Measurements from ENCODE around the gene AOX1. TPM values are rescaled to one million over a fixed set of nuclear protein-coding genes. Genes with fewer than 3 reads are reported as not detected.
"Not testable (repeated sequence)": the region's sequence is repeated elsewhere in the genome, so short reads cannot be mapped to it uniquely, and the experiment has no call there.

AOX1 gene
- total RNA-seq, 1 donor from 2014 or later, result 8.0 TPM

DNA sequence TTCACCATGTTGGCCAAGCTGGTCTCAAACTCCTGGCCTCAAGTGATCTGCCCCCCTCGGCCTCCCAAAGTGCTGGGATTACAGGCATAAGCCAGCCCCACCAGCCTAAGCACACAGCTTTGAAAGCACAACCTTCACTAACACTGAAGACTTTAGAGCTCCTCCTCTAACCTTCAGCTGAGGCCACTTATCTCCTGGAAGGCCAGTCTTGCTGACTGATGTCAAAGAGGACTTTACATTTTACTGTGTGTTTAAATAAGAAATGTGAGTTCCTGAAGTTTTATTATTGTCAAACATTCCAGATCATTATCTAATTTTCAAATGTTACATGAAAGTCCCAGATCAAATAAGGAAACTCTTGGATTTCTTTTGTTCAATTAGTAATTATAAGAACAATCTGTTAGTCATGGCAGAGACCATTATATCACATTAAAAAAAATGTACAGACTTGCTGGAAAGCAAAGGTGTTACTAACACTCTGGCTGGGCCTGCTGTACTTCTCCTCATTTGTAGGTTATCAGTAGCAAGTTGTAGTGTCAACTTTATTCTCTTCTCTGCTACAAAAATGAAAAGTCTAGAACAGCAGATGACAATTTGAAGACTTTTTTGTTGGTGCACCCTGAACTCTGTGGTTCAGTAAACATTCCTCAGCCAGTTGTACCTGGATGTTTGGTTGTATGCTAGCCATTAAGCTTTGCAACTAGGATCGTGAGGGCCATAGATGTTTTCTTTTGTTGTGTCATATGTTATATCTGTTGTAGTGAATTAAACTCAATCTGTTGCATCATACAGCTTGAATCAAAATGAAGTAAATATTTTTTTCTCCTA is 80.0 kb downstream of the AOX1 start:
- DNase-seq (ENCODE audit: low read depth), result no peak

DNA sequence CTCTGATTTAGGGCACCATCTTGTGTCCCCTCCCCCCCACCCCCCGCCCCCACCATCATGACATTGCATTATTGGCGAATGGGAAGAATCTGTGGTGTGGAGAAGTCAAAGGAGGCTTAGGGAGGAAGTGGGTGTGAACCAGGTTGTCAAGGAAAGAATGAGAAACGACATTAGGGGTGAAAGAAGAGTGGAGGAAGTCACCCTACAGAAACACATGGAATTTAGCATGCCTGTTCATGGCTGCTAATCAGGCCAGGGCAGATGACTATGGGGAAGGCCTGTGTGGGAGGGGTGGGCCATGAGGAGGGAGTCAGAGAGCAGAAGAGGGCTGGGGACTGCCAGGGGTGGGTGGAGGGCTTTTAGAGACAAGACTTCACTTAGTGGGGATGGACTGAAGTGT is 81.6 kb downstream of the AOX1 start:
- no peak for DNase-seq (ENCODE audit: low read depth)

DNA sequence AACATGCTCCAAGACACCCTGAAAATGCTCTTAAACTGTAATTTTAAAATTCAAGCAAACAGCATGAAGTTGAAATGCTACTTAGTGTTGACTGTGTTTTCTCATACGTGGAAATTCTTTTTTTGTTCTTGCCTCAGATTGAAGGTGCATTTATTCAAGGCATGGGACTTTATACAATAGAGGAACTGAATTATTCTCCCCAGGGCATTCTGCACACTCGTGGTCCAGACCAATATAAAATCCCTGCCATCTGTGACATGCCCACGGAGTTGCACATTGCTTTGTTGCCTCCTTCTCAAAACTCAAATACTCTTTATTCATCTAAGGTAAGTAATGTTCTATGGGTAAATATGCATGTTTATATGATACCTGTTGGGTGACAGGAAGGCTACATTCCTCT is 82.7 kb downstream of the AOX1 start:
- no peak for DNase-seq (ENCODE audit: low read depth)

DNA sequence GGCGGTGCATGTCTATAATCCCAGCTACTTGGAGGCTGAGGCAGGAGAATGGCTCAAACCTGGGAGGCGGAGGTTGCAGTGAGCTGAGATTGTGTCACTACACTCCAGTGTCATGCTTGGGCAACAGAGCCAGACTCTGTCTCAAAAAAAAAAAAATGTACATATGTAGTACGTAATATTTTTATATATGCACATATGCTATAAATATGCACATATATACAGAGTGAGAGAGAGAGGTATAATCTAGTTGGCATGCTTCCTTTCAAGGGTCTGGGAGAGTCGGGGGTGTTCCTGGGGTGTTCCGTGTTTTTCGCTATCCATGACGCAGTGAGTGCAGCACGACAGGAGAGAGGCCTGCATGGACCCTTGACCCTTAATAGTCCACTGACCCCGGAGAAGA is 83.5 kb downstream of the AOX1 start:
- no peak for DNase-seq (ENCODE audit: low read depth)

DNA sequence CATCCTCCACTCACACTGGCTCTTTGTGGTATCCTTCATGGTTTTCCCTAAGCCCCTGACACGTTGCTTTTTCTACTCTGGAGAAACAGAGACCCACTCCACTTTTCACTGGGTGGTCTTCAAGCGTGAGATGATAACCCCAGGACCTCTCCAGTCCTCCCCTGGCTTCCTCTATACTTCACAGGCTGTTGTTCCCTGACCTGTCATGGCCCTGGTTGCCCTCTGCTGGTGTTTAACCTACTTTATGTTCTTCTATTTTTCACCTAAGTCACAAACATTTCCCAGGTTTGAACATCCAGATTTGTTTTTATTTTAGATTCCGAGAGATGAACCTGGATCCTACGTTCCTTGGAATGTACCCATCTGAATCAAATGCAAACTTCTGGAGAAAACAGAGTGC is 84.5 kb downstream of the AOX1 start:
- DNase-seq (ENCODE audit: low read depth), result no peak

DNA sequence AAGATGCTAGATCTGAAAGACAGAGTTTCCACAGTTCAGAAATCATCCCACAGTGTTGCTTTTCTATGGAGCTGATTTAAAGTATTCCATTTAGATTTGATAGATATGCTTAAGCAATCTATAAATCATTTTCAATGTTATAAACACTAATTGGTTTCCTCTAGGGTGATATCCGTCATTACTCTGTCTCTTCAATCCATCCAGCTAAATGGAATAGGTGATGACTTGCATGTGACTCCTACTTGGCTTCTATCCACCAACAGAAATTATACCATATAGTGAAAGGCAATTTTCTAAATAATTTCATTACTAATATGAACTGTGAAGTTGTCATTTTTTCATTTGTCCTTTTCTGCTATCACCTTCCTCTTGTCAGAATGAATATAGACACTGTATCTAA is 84.9 kb downstream of the AOX1 start:
- no peak for DNase-seq (ENCODE audit: low read depth)

DNA sequence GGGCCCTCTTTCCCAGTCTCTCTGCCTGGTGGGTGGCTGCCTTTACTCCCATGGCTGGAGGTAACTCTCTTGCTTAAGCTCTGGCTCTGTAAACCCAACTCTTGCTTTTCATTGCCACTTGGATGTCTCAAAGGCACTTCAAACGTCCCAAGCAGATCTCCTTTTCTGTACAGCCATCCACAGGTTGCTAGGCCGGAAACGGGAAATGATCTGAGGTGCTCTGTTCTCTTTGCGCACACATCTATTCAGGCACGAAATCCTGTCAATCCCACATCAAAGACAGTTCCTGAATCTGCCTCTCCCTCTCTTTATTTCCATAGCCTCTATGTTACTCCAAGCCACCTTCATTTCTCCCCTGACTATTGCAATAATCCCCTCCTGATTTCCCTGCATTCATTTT is 87.4 kb downstream of the AOX1 start:
- no peak for DNase-seq (ENCODE audit: low read depth)

DNA sequence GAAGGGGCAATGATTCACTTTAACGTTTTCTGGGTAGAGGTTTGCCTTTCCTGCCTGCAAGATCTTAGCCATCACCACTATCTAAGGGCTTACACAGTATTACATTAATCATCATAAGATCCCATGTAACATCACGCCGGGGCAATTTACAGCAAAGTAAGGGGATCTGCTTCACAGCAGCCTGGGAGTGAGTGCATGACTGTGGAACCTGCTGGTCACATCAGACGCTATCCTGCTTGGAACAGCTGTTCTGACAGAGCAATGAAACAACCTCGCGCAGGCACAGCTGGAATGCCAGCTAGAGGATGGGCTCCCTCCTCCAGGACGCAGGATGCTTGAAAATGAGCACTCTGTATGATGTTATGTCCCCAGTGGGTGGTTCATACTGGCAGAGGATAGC is 89.0 kb downstream of the AOX1 start:
- no peak for DNase-seq (ENCODE audit: low read depth)

DNA sequence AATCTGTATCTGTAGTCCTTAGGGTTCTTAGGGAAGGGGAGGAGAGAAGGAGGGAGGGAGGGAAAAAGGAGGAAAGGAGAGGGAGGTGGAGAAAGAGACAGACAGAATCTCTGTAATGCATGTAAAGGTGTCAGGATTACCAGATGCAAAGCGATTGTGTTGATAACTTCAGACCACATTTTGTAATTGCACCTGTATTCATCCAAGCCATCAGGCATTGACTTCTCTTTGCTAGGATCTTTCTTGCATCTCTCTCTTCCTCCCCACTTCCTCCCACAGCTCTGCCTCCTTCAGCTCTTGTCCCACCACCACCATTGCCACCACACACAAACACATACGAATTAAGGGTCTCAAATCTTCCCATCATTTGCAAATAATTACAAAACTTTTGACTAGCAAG is 91.4 kb downstream of the AOX1 start:
- DNase-seq (ENCODE audit: low read depth), result no peak

DNA sequence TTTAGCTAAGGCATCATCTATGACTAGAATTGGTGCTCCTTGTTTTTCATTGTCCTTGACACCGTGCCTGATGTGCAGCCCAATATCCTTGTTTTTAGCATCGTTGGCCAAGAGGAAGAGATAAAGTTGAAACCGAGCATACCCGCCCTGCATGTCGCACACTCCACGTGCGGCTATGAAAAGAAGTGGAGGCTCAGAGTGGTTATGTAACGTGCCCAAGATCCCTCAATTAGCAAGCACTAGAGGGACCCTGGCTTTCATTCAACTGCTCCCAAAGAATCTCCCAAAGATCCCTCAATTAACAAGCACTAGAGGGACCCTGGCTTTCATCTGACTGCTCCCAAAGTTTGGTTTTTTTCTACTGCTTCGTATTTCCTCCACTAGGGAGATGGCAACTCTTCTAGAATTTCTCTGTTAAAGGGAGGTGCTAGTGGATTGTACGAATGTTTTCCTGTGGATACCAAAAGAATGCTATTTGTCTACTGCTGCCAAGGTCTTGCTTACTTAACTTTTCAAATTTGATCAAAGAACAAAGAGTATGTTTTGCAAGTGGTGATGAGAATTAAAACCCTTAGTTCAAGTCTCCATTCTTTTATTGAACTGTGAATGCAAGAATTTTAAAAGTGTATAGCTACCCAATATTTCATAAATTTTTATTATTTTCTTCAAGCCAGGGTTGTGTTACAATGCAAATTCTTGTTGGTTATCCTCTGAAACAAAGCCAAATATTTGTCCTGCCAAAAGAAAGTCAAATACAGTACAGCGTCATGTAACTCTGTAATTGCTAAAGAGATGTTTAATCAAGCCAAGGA is 92.1 kb downstream of the AOX1 start:
- peak; percentile 9 for DNase-seq (ENCODE audit: low read depth)

DNA sequence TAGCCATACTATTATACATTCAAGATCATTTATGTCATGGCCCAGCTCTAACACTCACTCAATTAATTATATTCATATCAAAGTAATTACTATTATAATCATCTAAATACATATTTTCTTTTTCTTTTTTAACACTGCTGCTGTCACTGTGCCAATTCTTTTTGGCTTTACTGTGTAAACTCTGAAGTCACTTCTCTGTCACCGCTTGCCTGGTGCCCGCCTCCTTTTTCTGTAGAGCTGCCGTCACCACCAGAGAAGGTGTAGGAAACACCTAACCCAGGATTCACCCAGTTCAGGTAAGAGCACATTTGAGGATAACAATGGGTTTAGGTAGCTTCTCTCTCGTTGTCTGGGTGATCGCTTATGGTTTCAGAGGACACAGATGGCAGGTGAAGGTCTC is 93.3 kb downstream of the AOX1 start:
- DNase-seq (ENCODE audit: low read depth), result no peak

DNA sequence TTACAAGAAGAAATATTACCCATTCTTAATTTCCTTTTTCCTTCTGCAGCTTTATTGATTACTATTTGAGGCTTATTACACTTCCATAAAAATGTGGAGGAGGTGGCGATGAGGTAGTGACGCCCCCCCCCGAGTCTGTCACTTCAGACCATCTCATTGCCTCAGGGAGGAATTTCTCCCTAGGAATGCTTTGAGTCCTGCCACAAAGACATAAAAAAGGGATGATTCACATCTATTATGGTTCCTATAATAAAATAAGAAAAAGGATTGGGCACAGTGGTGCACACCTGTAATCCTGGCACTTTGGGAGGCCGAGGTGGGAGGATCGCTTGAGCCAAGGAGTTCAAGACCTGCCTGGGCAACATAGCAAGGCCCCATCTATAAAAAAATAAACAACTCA is 93.7 kb downstream of the AOX1 start:
- no peak for DNase-seq (ENCODE audit: low read depth)

DNA sequence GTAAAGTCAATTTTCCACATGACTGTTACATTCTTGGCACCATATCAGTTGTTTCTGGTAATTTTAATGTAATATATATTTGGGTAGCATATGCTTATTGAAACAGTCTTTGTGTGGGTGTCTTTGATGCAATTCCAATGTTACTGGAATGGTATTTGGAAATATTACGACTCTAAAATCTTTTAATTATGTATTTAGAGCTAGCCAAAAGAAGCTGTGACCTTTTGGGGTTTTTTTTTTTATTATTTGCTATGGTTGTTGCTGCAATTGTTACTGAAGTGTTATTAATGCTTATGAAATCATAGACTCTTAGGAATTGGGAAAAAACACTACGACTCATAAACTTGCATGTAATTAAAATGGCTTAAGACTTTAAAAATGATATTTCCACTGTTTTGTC is 95.9 kb downstream of the AOX1 start:
- no peak for DNase-seq (ENCODE audit: low read depth)

DNA sequence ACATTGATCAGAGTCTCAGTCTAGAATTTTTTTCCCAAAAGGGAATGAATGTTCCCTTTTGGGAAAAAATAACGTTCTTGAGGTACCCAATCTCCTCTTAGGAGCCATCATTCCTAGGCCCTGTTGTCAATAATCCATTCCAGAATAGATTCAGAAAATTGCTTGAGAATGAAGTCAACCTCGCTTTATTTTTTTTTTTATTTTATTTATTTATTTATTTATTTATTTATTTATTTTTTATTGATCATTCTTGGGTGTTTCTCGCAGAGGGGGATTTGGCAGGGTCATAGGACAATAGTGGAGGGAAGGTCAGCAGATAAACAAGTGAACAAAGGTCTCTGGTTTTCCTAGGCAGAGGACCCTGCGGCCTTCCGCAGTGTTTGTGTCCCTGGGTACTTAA is 96.6 kb downstream of the AOX1 start:
- DNase-seq (ENCODE audit: low read depth), result not testable (repeated sequence)

DNA sequence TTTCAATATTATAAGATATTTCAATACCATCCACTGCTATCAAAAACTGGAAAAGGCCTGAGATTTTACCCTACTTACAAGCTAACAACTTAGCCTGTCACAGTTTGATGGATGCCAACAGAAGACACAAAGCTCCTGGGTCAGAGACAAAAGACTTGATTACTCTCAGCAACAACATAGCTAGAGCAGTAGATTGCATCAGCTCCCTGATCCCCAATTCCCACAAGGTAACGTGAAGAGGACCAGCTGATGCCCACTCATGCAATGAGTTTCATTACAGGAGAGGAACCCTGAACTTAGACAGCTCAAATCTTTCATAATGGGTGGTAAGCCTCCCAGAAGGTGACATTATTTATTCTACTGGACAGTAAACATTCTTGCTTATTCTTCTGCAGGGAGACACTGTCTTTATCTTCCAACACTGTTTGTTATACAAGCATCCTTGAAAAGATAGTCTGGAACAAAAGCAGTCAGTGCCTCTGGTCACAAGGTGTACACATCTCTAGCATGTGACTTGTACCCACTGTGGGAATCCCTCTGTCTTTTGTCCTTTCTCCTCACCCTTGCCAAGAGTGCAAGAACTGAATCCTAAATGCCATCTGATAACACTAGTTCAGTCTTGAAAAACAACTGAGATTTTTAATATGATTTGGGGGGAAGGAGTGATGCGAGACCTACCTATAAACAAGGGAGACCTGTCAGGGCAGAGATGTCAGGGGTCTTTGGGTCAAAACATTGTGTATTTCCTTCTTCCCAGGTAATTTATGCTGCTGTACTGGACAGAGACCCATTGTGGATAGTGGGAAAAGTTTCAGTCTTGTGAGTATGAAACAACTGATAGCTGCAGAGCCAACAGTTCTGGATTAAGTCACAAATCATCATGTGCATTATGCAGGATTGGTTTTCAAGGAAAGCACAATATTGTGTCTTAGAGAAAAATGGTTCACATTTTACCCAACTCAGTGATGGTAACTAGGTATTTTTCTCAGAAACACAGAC is 102.4 kb downstream of the AOX1 start:
- DNase-seq (ENCODE audit: low read depth), result no peak

DNA sequence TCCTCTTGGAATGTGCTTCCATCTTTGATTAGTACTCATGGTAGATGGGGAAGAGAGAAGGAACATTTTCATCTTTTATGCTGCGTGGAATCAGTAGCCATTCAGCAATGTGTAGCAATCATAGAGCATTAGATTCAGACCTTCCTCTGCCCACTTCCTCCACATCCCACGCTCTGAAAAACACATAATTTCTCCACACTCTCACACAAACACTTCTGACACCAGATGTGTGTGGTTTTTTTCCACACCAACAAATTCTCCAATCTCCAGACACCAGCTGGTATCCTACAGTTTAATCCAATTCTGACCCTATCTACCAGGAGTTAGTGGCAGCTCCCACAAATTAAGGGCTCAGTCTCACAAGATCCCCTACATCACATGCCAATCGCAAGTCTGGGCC is 103.3 kb downstream of the AOX1 start:
- DNase-seq (ENCODE audit: low read depth), result no peak

DNA sequence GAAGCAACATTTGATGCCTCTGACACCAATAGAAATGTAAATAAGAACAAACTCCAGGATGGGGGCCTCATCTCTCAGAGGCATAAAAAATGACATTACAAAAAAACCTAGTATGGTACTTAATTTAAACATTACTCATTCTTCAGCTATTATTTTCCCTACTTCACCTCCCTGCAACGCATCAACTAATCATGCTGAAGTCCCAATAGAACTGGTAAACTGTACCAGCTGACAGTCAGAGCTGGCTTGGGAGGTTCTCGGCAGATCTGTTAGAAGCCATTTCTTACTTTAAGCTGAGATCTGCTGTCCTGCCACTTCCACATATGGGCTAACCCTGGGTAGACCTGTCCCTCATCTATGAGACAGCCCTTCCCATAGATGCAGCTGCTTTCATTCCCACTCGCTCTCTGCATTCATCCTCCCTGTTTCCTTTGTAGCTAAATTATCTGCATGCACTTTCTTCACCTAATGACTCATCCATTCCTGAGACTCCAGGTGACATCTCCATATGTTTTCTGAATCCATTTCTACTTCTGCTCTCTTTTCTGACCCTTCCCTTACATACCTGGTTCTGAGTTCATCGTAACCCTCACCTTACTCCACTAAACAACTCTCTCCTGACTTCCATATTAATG is 108.1 kb downstream of the AOX1 start:
- DNase-seq (ENCODE audit: low read depth), result no peak

DNA sequence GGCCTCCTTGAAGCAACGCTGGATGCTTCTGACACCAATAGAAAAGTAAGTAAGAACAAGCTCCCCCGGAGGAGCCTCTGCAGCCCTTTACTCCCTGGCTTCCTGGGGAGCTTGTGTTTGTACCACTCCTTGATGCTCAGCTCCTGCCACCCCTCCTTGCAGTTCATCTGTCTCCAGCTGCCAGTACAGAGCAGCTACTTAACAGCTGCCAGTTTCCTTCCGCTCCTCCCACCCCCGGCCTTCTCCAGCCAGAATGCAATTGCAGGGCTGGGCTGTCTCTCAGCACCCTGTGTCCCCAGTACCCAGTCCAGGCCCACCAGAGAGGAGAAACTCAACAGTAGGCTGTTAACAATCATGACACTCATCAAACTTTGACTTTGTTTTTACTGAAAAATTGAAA is 109.4 kb downstream of the AOX1 start:
- DNase-seq (ENCODE audit: low read depth), result no peak

DNA sequence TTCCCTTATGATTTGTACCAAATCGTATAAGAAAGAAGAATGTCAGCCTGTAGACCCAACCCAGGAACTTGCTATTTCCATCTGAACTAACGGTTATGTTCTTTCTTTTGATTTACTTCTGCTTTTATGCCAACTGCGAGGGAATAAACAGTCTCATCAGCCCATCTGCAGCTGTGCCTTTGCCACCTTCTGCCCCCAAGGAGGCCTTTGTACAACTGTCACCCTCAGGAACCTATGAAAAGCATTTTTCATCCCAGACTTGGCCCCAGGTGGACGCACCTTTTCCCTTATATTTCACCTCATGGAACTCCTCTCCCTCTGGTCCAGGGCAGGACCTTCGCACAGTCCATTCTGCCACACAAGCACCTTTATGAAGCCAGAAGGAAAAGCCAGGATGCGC is 109.8 kb downstream of the AOX1 start:
- no peak for DNase-seq (ENCODE audit: low read depth)

DNA sequence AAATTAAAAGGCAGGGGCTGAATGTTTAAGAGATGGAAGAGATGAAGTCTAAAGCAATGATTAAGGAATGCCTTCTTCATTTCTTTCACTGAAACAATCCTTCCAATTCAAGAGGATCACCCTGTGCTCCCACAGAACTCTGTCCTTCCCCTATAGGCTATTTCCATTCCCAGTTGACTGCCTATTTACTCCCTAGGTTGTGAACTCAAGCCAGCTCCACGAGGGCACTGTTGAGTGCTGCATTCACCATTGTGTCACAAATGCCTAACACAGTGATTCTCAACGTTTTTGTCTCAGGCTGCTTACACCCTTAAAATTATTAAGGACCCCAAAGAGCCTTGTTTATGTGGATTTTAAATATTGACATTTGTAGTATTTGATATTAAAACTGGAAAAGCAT is 112.4 kb downstream of the AOX1 start:
- no peak for DNase-seq (ENCODE audit: low read depth)

DNA sequence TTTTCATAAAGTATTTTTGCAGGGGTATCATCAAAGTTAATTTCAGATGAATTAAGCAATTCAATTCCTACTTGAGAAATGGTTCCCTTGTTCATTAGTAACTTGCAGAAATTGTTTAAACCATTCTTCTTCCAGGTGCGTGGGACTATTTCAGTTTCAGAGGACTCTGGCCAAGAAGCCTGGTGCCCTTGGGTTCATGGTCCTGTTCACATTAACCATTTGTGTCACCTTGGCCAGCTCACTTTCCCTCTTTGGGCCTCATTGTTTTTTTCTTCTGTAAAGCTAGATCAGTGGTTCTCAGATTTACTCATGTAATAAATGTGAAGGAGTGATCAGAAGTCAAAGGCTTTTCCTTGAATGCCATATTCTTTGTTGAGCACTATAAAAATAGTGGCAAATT is 113.5 kb downstream of the AOX1 start:
- DNase-seq (ENCODE audit: low read depth), result no peak

DNA sequence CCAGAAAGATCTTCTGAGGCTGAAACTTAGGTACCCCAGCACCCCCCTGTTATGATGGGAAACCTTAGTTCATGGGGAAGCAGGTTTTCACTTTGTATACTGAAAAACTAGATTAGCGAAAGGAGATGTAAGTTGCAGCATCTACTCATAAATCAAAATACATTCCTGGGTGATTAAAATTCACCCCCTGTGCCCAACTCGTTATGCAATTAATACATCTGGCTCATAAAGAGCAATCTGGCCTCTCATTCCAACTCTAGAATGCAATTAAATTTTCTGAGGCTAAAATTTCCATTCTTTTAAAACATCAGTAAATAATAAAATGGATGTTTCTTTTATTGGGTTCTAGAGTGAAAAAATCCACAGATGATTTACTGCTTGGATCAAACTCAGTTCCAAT is 115.0 kb downstream of the AOX1 start:
- no peak for DNase-seq (ENCODE audit: low read depth)
